GM18858 (cell line): Measurements from ENCODE around the gene STX1A.

ENCODE experiments used
- ATAC-seq: cut with Tn5 transposase; IDR thresholded peaks from one replicate; pipeline ENCODE4 v1.9.1; 2021; ENCODE audit not compliant: unreplicated experiment

The STX1A gene

DNA sequence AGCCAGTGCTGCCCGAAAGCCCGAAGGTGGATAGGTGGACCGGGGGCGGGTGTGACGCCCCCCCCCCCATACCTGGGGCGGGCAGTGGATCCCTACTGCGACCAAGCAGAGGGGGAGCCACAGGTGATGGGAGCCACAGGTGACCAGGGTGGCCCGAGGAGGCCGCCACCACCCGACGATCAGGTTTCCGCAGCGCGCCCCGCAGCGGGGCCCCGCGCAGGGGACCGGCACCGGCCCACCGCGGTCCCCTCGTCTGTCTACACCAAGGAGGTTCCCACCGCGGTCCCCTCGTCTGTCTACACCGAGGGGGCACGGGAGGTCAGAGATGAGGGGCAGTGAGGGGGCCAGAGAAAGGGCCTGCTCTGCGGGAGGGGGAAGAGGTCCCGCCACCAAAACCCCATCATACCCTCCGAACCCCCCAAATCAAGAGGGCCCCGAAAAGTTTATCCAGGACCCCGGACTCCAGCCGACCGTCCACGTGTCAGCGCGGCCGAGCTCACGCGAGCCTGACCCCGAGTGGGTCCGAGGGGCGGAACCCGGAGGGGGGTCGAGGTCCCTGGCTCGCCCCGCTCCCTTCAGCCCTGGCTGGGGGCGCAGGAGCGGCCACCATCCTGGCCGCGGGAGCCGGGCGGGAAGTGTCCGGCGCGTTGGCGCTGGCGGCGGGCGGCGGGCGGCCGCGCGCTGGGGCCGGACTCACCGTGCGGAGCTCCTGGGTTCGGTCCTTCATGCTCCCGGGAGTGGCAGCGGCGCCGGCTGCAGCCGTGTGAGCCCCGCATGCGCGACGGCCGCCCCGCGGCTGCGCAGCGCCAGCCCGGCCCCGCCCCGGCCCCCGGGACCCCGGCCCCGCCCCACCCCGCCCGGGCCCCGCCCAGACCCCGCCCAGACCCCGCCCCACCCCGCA is at the start of gene STX1A:
Gene STX1A (minus strand): TSS at position 765 of the 901 bp plus-strand sequence. CDS start 38 bp downstream, at position 727.
- ATAC-seq = no peak

DNA sequence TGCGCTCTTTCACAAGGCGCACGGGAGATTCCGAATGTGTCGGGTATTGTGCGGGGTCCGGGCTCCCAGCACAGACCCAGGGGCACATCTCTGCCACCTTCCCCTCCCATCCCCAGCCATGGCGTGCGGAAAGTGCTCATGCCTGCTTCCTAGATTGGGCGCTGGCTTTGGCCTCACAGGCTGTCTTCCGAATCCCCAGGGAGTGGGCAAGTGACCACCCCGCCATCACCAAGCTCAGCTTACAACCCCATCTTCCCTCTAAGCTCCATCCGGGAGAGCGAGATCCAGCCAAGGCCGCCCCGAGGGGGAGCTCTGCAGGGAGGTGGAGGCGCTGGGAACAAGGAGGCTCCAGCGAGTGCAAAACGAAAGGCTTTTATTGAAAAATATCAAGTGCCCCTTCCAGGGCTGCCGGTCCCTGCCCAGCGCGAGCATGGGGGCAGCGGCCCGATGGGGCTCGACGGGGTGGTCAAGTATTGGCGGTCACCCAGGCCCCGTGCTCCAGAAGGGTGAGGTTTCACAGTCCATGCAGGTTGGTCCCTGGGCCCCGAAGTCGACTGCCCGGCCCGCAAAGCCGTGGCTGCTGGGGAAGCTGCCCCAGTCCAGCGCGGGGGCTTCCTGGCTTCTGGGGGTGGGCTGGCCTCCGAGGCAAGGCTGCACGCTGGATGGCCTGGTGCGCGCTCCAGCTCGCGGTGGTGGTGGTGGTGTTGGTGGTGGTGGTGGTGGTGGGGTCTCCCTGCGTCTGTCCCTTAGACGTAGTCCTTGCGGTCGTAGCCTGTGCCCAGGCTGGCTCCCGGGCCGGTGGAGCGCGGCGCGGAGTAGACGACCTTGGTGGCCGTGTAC is 49.4 kb upstream of the STX1A start:
- no peak for ATAC-seq

DNA sequence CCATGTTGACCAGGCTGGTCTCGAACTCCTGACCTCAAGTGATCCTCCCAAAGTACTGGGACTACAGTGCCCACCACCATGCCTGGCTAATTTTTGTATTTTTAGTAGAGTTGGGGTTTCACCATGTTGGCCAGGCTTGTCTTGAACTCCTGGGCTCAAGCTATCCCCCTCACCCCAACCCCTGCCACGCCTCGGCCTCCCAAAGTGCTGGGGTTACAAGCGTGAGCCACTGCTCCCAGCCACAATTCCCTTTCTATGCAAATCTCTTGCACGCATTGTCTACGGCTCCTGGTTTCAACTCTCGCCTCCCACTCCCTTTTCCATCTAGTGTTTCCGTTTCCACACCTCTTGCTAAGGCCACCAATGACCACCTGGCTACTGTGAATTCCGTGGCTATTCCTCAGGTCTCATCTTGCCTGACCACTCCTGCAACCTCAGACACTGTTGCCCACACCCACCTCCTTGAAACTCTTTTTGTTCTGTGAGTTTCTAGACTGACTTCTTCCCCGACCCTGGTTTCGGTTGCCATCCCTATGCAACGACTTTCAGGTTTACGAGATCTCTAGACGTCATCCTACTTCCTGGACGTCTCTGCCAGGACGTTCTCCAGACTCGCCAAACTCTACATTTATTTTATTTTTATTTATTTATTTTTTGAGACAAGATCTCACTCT is 47.2 kb upstream of the STX1A start:
- ATAC-seq = no peak

DNA sequence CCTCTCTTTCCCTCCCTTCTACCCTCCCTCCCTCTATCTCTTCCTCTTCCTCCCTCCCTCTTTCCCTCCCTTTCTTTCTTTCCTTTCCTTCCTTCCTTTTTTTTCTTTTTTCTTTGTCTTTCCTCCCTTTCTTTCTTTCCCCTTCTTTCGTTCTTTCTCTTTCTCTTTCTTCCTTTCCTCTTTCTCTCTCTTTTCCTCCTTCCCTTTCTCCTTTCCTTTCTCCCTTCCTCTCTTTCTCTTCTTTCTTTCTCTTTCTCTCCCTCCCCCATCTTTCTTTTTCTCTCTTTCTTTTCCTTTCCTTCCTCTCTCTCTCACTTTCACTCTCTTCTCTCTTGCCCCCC is 43.2 kb upstream of the STX1A start:
- no peak for ATAC-seq

DNA sequence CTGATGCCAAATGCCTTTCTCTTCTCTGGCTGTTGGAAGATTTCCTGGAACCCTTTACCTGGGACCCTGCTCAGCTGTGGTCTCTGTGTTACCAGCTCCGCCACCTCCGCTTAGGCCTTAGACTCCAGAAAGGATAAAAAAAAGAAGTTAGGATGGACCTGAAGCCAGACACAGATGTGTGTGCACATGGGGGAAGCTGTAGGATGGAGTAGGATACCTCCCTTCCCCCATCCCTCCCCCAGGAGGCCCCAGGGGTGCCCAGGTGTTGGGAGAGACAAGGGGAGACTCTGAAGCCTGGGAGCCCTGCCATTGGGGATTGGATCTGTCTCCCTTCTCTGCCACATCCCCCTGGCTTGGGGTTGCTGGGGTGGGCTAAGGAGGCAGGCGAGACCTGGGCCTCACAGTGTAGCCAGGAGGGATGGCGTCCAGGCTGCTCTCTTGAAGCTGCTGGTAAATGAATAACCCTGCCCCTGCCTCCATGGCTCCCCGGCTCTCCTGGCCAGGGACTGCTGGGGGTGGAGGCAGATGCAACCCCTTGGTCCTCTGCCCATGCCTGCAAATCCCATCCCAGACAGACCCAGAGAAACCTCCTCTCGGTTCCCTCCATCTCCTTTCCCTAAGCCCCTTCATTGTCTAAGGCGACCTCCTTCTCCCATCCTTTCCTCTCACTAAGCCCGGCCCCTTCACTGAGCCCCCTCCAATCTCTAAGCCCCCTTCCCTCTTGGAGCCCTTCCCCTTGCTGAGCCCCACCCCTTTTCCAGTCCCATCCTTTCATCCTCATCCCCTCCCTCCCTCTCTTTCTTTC is 42.6 kb upstream of the STX1A start:
- ATAC-seq = no peak

DNA sequence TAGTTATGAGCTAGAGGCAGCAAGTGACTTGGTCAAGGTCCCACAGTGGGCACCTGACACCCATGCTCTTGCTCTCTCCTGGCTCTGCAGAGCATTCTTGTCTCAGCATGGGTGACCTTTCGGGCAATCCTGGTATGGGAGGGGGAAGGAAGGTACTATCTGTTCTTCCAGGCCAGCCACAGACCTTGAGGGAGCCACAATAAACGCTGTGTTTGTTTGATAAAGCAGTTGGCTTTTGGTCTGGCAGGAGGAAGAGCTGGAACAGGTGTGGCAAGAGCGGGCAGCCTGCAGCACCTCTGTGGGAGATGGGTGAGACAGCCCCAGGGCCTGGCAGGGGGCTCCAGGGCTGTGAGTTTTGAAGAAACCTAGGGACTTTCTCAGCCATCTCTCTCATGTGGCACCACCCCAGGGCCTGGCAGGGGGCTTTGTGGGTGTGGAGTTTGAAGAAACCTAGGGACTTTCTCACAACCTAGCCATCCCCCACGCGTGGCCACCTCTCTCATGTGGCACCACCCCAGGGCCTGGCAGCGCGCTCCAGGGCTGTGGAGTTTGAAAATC is 39.2 kb upstream of the STX1A start:
- ATAC-seq = no peak

DNA sequence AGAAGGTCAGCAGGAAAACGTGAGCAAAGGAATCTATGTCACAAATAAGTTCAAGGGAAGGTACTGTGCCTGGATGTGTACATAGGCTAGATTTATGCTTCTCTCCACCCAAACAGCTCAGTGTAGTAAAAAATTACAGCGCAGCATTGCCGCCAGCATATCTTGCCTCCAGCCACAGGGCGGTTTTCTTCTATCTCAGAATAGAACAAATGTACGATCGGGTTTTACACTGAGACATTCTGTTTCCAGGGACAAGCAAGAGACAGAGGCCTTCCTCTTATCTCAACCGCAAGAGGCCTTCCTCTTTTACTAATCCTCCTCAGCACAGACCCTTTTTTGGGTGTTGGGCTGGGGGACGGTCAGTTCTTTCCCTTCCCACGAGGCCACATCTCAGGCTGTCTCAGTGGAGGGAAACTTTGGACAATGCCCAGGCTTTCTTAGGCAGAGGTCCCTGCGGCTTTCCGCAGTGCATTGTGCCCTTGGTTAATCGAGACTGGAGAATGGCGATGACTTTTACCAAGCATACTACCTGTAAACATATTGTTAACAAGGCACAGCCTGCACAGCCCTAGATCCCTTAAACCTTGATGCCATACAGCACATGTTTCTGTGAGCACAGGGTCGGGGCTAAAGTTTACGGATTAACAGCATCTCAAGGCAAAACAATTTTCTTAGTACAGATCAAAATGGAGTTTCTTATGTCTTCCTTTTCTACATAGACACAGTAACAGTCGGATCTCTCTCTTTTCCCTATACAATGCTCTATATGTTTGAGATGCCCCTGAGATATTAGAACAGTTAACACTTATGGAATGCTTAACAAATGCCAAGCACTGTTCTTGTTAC is 30.7 kb upstream of the STX1A start:
- ATAC-seq = no peak

DNA sequence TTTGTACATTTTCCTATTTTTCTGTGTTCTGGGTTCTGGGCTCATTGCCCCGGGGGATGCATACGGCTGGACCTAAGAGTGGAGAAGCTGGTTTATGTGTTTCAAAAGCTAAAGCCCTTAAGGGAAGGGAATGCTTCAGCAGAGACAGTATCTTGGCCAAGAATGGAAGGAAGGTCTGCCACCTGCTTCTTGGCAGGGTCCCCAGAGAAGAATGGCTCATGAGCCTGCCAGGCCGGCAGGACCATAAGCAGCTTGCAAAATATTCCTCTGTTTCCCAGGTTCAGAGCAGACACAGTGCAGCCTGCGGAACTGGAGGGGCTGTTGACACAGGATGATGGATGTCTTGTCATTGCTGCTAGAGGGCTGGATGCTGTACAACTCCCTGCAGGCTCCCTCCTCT is 26.9 kb upstream of the STX1A start:
- ATAC-seq = no peak

DNA sequence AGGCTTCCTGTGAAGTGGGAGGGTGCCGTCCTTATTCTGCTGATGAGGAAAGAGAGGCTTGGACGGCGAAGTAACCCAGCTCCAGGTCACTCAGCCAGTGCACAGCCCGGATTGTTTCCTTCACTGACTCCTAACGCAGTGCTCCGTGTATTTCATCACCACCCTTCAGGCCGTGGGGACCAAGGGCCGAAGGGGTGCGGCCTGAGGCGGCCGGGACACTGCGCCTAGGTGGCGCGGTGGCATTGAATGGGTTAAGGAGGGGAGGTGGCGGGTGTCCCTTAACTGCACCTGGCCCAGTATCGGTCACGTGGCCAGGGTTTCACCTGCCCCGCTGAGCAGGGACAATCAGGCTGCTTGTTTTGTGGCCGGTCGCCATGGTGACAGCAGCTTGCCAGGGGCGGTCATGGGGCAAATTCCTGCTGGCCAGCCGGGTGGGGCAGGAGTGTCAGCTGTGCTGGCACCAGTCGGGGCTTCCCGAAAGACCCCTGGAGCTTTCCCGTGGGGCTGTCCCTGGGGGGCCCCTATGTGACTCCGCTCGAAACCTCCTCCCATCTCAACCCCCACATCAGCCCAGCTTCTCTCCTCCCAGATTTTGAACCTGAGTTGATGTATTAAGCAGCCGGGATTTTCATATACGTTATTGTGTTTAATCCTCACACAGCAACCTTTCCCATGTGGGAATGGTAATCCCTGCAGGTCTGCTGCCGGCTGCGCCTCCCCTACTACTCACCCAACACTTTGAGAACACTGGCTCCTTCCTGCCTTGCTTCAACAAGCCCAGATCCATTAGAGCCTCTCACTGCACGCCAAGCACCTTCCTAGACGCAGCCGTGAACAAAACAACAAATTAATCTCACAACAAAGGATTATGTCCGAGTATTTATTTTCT is 23.5 kb upstream of the STX1A start:
- no peak for ATAC-seq

DNA sequence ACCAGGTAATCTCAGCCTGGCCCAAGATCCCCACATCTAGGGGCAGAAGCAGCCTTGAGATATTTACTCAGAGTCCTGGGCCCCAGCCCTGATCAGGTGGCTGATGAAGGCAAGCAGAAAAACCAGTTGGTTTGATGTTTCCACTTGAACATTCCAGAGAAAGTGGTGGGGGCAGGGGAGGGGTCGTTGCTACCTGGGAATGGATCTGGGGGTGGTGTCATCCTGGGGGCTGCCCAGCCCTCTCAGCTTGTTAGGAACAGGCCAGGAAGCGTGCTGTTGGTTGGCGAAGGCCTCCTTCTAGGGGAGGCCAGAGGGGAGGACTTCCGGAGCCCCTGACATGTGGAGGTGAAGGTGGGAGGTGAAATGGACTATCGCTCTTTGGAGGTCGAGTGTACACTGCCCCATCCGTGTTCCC is 22.9 kb upstream of the STX1A start:
- no peak for ATAC-seq

DNA sequence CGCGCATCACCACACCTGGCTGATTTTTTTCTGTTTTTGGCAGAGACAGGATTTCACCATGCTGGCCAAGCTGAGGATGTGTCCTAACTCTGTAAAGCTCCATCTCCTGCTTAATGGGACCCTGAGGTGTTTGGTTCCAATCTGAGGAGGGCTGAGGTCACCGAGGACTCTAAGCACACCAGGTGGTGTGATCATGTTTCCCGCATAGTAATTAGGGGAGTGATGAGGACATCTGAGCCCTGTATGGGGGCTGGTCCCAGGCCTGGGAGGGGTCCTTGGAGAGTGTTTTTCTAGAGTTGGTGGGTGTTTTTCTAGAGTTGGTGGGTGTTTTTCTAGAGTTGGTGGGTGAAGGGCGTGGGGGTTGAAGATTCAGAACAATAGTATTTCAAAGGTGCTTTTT is 22.1 kb upstream of the STX1A start:
- ATAC-seq = no peak

DNA sequence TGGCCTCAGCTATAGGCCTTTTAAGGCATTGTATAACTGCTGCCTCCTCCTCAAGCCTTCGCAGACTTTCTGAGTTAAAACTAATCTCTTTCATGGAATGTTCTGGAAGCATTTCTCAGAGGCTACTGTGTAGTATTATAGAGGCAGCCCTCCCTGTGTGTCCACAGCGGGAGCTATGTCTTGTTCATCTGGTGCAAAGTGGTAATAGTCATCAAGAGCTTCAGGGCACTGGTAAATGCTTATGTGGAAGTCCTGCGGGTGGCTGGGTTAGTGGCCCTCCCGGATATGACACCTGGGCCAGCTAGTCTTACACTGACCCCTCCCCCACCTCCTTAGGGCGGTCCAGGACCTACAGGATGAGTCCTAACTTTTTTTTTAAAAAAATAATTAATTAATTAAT is 21.3 kb upstream of the STX1A start:
- ATAC-seq = no peak

DNA sequence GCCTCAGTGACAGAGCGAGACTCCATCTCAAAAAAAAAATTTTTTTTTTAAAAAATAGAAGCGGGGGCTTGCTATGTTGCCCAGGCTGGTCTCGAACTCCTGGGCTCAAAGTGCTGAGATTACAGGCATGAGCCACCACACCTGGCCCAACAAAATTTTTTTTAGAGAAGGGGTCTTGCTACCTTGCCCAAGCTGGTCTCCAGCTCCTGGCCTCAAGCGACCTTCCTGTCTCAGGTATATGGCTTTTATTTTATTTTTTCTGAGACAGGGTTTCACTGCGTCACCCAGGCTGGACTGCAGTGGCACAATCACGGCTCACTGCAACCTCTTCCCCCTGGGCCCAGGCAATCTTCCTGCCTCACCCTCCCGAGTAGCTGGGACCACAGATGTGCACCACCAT is 20.7 kb upstream of the STX1A start:
- ATAC-seq = no peak

DNA sequence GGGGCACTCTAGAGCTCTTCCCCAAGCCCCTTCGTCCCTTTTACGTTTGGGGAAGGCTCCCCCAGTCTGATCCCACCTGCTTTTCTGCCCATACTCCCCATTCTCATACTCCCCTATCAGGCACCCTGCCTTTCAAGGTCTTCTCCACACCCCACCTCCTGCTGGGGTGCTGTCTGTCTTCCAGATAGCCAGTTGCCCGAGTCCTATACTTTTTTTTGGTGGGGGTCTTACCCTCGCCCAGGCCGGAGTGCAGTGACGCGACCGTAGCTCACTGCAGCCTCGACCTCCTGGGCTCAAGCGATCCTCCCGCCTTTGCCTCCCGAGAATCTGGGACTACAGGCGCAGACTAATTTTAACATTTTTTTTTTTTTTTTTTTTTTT is 19.9 kb upstream of the STX1A start:
- ATAC-seq = no peak

DNA sequence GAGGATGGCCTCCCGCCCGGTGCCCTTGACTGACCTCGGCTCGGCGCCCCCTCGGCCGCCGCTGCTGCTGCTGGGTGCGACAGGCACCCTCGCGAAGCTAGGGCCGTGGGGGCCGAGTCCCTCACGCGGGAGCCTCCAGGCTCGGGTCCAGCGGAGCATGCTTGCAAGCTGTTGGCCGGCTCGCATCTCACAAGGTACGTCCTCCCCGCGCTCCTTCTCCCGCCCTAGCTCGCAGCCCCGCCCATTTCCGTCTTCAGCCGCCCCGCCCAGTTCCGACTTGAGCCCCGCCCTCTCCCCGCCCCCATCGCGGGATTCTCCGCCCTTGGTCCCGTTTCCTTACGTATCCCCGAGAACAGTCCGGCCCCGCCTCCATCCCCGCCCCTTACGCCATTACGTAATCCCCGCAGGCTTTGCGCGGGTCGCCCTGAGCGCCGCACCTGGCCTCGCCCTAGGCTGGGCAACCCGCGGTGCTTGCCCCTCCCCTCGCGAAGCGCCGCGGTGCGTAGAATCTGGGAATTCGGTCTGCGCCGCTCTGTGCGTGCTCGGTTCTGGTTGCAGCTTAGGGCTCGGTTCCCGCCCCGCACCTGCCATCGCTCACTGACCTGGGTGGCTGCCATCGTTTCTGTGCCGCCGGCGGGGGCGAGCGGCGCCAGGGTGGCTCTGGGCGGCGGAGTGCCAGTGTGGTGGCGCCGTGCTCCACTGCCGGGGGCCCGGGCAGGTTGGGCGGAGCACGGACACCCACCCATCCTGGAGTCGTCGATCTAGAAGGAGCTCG is 19.3 kb upstream of the STX1A start, which contains the start of gene ABHD11:
Gene ABHD11 (minus strand): TSS at position 191 of the 775 bp plus-strand sequence. CDS start 32 bp downstream, at position 159.
- ATAC-seq = peak; percentile 73

DNA sequence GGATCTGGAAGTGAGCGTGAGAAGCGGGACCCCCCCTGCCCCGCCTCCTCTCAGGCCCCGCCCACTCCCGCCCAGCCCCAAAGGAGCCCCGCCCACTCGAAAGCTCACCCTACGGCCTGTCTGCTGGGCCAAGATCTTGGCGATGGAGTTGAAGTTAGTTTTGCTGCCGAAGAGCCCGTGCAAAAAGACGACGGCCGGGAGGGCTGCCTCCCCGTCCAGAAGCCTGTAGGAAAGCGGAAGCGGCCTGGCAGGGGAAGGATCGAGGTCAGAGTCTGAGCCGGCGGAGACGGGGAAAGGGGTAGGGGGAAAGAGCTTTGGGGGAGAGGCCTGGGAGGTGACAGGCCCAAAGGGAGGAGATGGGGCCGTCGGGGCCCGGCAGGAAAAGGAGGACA is 18.7 kb upstream of the STX1A start:
- ATAC-seq = no peak

DNA sequence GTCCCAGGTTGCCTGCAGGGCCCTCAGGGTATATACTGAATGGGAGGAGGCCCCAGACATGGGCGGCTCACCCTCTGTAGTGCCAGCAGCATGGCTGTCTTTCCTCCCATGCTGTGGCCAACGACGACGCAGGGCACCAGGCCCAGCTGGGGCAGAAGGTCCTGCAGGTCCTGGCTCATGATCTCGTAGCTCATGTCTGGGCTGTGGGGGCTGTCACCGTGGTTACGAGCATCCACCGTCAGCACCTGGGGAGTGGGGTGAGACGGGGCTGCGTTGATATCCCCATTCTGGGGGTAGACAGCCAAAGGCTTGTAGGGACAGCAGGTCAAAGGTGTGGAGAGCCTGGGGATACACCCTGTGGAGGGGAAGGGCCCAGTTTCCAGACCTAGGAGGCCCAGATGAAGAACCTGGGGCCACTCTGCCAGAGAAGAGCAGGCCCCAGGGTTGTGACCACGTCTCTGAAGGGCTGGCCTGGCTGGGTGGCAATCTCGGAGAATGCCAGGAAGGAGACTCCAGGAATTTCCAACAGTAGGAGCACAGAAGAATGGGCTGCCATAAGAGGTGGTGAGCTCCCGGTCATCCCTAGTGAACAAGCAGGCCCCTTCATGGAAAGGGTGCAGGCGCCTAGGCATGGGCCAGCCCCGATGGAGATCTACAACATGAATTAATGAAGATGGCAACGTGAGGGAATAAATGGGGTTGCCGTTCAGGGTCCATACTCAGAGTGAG is 18.2 kb upstream of the STX1A start:
- ATAC-seq = no peak
